ENCODE data around the gene GSG1L. TPM values are rescaled to one million over a fixed set of nuclear protein-coding genes. Genes with fewer than 3 reads are reported as not detected.

The GSG1L gene
- total and polyA plus RNA-seq, 2 donors = 0.07 TPM; not detected in 1

- Histone ChIP-seq H3K27ac (ENCODE audit: low read depth in 1 of 2, low read length in 1 of 2) (no peak overlapping the region), H3K4me3 (ENCODE audit: low read length in 2 of 2) (no peak overlapping the region), H3K9me3 (ENCODE audit: control insufficient read depth in 2 of 2, insufficient read depth in 1 of 2, low read length in 1 of 2) (no peaks in the 10 kb centered on the region), H3K27me3 (ENCODE audit: control insufficient read depth in 2 of 2, insufficient read depth in 1 of 2, low read length in 1 of 2) (no peaks in the 10 kb centered on the region), H3K36me3 (ENCODE audit: control insufficient read depth in 2 of 2, insufficient read depth in 2 of 2, low read length in 1 of 2) (peaks cover 0 to 13% of the 10 kb centered on the region in 2 donors), H3K4me1 (ENCODE audit: control insufficient read depth in 2 of 2, insufficient read depth in 2 of 2, low read length in 2 of 2) (peaks cover 0 to 8% of the 10 kb centered on the region in 2 donors)
- DNase-seq (ENCODE audit: low read depth in 6 of 9, low spot score in 9 of 9) = no peak
- 97% methylated on average over 4 of the region's 4 CpGs for WGBS
Observed at GRCh38 chr16:27752241-27752640, 311.3 kb downstream of the GSG1L start.

- Histone ChIP-seq H3K27me3 (ENCODE audit: control insufficient read depth in 2 of 2, insufficient read depth in 1 of 2, low read length in 1 of 2) (no peaks in the 10 kb centered on the region), H3K36me3 (ENCODE audit: control insufficient read depth in 2 of 2, insufficient read depth in 2 of 2, low read length in 1 of 2) (peaks cover 0 to 13% of the 10 kb centered on the region in 2 donors), H3K4me1 (ENCODE audit: control insufficient read depth in 2 of 2, insufficient read depth in 2 of 2, low read length in 2 of 2) (peaks cover 0 to 8% of the 10 kb centered on the region in 2 donors), H3K4me3 (ENCODE audit: low read length in 2 of 2) (no peak overlapping the region), H3K9me3 (ENCODE audit: control insufficient read depth in 2 of 2, insufficient read depth in 1 of 2, low read length in 1 of 2) (no peaks in the 10 kb centered on the region), H3K27ac (ENCODE audit: low read depth in 1 of 2, low read length in 1 of 2) (no peak overlapping the region)
- WGBS = 97% methylated on average over 9 of the region's 9 CpGs
- no peak for DNase-seq (ENCODE audit: low read depth in 6 of 9, low spot score in 9 of 9)
Observed at GRCh38 chr16:27751676-27752075, 311.8 kb downstream of the GSG1L start.

DNA sequence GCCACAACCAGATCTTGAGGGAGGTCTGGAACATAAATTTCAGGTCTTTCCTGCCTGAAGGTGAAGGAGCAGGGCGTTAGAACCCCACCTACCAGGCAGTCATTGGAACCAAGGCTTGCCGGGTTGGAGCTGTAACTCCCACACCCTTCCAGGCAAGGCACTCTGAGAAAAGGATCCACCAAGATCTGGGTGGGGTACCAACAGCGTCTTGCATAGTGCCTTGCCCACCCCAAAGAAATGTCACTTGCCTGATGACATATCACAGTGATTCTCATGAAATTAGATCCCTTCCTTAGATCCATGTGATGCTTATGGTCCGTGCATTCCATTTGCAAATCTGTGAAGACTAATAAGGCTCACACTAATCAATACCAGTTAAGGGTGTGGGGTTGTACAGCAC, 312.3 kb downstream of the GSG1L start:
- Histone ChIP-seq H3K4me1 (ENCODE audit: control insufficient read depth in 2 of 2, insufficient read depth in 2 of 2, low read length in 2 of 2) (peaks cover 0 to 8% of the 10 kb centered on the region in 2 donors), H3K4me3 (ENCODE audit: low read length in 2 of 2) (no peak overlapping the region), H3K27ac (ENCODE audit: low read depth in 1 of 2, low read length in 1 of 2) (no peak overlapping the region), H3K27me3 (ENCODE audit: control insufficient read depth in 2 of 2, insufficient read depth in 1 of 2, low read length in 1 of 2) (no peaks in the 10 kb centered on the region), H3K9me3 (ENCODE audit: control insufficient read depth in 2 of 2, insufficient read depth in 1 of 2, low read length in 1 of 2) (no peaks in the 10 kb centered on the region), H3K36me3 (ENCODE audit: control insufficient read depth in 2 of 2, insufficient read depth in 2 of 2, low read length in 1 of 2) (peaks cover 0 to 13% of the 10 kb centered on the region in 2 donors)
- no peak for DNase-seq (ENCODE audit: low read depth in 6 of 9, low spot score in 9 of 9)
- 98% methylated on average over 4 of the region's 4 CpGs for WGBS

GRCh38 chr16:27749946-27750345, 313.6 kb downstream of the GSG1L start:
- Histone ChIP-seq H3K27me3 (ENCODE audit: control insufficient read depth in 2 of 2, insufficient read depth in 1 of 2, low read length in 1 of 2) (no peaks in the 10 kb centered on the region), H3K36me3 (ENCODE audit: control insufficient read depth in 2 of 2, insufficient read depth in 2 of 2, low read length in 1 of 2) (peaks cover 0 to 13% of the 10 kb centered on the region in 2 donors), H3K4me1 (ENCODE audit: control insufficient read depth in 2 of 2, insufficient read depth in 2 of 2, low read length in 2 of 2) (peaks cover 0 to 8% of the 10 kb centered on the region in 2 donors), H3K27ac (ENCODE audit: low read depth in 1 of 2, low read length in 1 of 2) (no peak overlapping the region), H3K4me3 (ENCODE audit: low read length in 2 of 2) (no peak overlapping the region), H3K9me3 (ENCODE audit: control insufficient read depth in 2 of 2, insufficient read depth in 1 of 2, low read length in 1 of 2) (no peaks in the 10 kb centered on the region)
- 98% methylated on average over 16 of the region's 16 CpGs for WGBS
- DNase-seq (ENCODE audit: low read depth in 6 of 9, low spot score in 9 of 9) = no peak

- Histone ChIP-seq H3K9me3 (ENCODE audit: control insufficient read depth in 2 of 2, insufficient read depth in 1 of 2, low read length in 1 of 2) (no peaks in the 10 kb centered on the region), H3K36me3 (ENCODE audit: control insufficient read depth in 2 of 2, insufficient read depth in 2 of 2, low read length in 1 of 2) (peaks cover 0 to 13% of the 10 kb centered on the region in 2 donors), H3K27ac (ENCODE audit: low read depth in 1 of 2, low read length in 1 of 2) (no peak overlapping the region), H3K27me3 (ENCODE audit: control insufficient read depth in 2 of 2, insufficient read depth in 1 of 2, low read length in 1 of 2) (no peaks in the 10 kb centered on the region), H3K4me3 (ENCODE audit: low read length in 2 of 2) (no peak overlapping the region), H3K4me1 (ENCODE audit: control insufficient read depth in 2 of 2, insufficient read depth in 2 of 2, low read length in 2 of 2) (peaks cover 0 to 8% of the 10 kb centered on the region in 2 donors)
- WGBS = 98% methylated on average over 16 of the region's 16 CpGs
- no peak for DNase-seq (ENCODE audit: low read depth in 6 of 9, low spot score in 9 of 9)
Observed at GRCh38 chr16:27749547-27749875, 314.0 kb downstream of the GSG1L start.

GRCh38 chr16:27748868-27749546, 314.5 kb downstream of the GSG1L start:
- peak; percentile 13 to 78 (median 45) for DNase-seq (ENCODE audit: low read depth in 6 of 9, low spot score in 9 of 9)
- no peak overlapping the region for H3K4me3 ChIP-seq (ENCODE audit: low read length in 2 of 2)
- H3K27me3 ChIP-seq (ENCODE audit: control insufficient read depth in 2 of 2, insufficient read depth in 1 of 2, low read length in 1 of 2) = no peaks in the 10 kb centered on the region
- no peaks in the 10 kb centered on the region for H3K9me3 ChIP-seq (ENCODE audit: control insufficient read depth in 2 of 2, insufficient read depth in 1 of 2, low read length in 1 of 2)
- WGBS = 33% methylated on average over 12 of the region's 12 CpGs
- peaks cover 0 to 8% of the 10 kb centered on the region in 2 donors for H3K4me1 ChIP-seq (ENCODE audit: control insufficient read depth in 2 of 2, insufficient read depth in 2 of 2, low read length in 2 of 2)
- H3K36me3 ChIP-seq (ENCODE audit: control insufficient read depth in 2 of 2, insufficient read depth in 2 of 2, low read length in 1 of 2) = peaks cover 0 to 13% of the 10 kb centered on the region in 2 donors
- no peak overlapping the region for H3K27ac ChIP-seq (ENCODE audit: low read depth in 1 of 2, low read length in 1 of 2)

- H3K9me3 ChIP-seq (ENCODE audit: control insufficient read depth in 2 of 2, insufficient read depth in 1 of 2, low read length in 1 of 2) = no peaks in the 10 kb centered on the region
- no peak for DNase-seq (ENCODE audit: low read depth in 6 of 9, low spot score in 9 of 9)
- peaks cover 0 to 8% of the 10 kb centered on the region in 2 donors for H3K4me1 ChIP-seq (ENCODE audit: control insufficient read depth in 2 of 2, insufficient read depth in 2 of 2, low read length in 2 of 2)
- no peak overlapping the region for H3K4me3 ChIP-seq (ENCODE audit: low read length in 2 of 2)
- peaks cover 0 to 12% of the 10 kb centered on the region in 2 donors for H3K36me3 ChIP-seq (ENCODE audit: control insufficient read depth in 2 of 2, insufficient read depth in 2 of 2, low read length in 1 of 2)
- H3K27ac ChIP-seq (ENCODE audit: low read depth in 1 of 2, low read length in 1 of 2) = no peak overlapping the region
- 97% methylated on average over 14 of the region's 14 CpGs for WGBS
- no peaks in the 10 kb centered on the region for H3K27me3 ChIP-seq (ENCODE audit: control insufficient read depth in 2 of 2, insufficient read depth in 1 of 2, low read length in 1 of 2)
Observed at GRCh38 chr16:27747946-27748345, 315.6 kb downstream of the GSG1L start.

DNA sequence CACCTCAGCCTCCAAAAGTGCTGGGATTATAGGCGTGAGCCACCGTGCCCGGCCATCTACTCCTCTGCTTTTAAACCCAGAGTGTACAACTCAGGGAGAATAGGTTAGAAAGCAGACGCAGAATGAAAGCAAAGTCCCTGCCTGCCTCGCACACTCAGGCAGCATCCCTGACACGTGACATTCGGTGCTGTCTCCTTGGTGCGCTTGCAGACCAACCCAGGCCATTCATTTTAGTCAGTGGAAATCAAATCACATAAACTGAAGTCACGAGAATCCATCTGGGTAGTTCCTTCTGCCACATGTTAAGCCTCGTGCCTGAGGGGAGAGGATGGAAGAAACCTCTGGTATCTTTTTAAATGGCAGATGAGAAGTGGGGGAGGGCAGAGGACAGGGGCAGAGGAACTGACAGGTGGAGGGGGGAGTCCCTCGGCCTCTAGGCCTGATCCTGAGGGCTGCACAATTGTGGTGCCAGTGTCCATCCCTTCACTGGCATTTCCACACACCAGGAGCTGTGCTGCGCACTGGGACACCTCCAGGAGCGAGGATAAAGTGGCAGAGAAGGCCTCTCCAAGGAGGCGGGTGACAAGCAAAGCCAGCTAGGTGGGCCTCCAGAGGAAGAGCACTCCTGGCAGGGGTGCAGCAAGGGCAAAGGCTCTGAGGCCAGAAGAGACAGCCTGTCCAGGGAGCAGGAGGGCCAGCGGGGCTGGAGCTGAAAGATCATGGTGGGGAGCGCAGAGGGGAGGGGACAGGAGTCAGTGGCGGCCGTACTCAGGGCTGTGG, 317.2 kb downstream of the GSG1L start:
- no peak for DNase-seq (ENCODE audit: low read depth in 6 of 9, low spot score in 9 of 9)
- Histone ChIP-seq H3K27ac (ENCODE audit: low read depth in 1 of 2, low read length in 1 of 2) (no peak overlapping the region), H3K4me3 (ENCODE audit: low read length in 2 of 2) (no peak overlapping the region), H3K36me3 (ENCODE audit: control insufficient read depth in 2 of 2, insufficient read depth in 2 of 2, low read length in 1 of 2) (peaks cover 0 to 14% of the 10 kb centered on the region in 2 donors), H3K4me1 (ENCODE audit: control insufficient read depth in 2 of 2, insufficient read depth in 2 of 2, low read length in 2 of 2) (peaks cover 0 to 8% of the 10 kb centered on the region in 2 donors), H3K27me3 (ENCODE audit: control insufficient read depth in 2 of 2, insufficient read depth in 1 of 2, low read length in 1 of 2) (no peaks in the 10 kb centered on the region), H3K9me3 (ENCODE audit: control insufficient read depth in 2 of 2, insufficient read depth in 1 of 2, low read length in 1 of 2) (no peaks in the 10 kb centered on the region)
- WGBS = 97% methylated on average over 18 of the region's 18 CpGs

- Histone ChIP-seq H3K4me1 (ENCODE audit: control insufficient read depth in 2 of 2, insufficient read depth in 2 of 2, low read length in 2 of 2) (peaks cover 0 to 8% of the 10 kb centered on the region in 2 donors), H3K4me3 (ENCODE audit: low read length in 2 of 2) (no peak overlapping the region), H3K27ac (ENCODE audit: low read depth in 1 of 2, low read length in 1 of 2) (no peak overlapping the region), H3K36me3 (ENCODE audit: control insufficient read depth in 2 of 2, insufficient read depth in 2 of 2, low read length in 1 of 2) (peaks cover 0 to 19% of the 10 kb centered on the region in 2 donors), H3K9me3 (ENCODE audit: control insufficient read depth in 2 of 2, insufficient read depth in 1 of 2, low read length in 1 of 2) (no peaks in the 10 kb centered on the region), H3K27me3 (ENCODE audit: control insufficient read depth in 2 of 2, insufficient read depth in 1 of 2, low read length in 1 of 2) (no peaks in the 10 kb centered on the region)
- DNase-seq (ENCODE audit: low read depth in 6 of 9, low spot score in 9 of 9) = no peak
- WGBS = 98% methylated on average over 3 of the region's 3 CpGs
Observed at GRCh38 chr16:27745348-27745747, 318.2 kb downstream of the GSG1L start.

Data from thymus (tissue), 11 donors.